Panc1 (cell line): ENCODE measurements around the gene KHNYN. TPM values are rescaled to one million over a fixed set of nuclear protein-coding genes. Genes with fewer than 3 reads are reported as not detected.

Experiments
- ATAC-seq: fragments of 200-7000 bp; cut with Tn5 transposase; 2 replicates; pipeline ENCODE4 v1.9.1; 2020; ENCODE audit warnings: mild to moderate bottlenecking, moderate library complexity
- BruUV-seq: library from RNA; stranded (reverse); fragments of 400-500 nt; replicated peaks from 2 replicates; lab custom pipeline; 2021; lab: Mats Ljungman, UMichigan
- CTCF ChIA-PET: fragments of 300-600 bp; sonication (Branson Sonifier 250); formaldehyde crosslinking; loops from one replicate; lab custom pipeline; 2022; ENCODE audit warnings: antibody characterized with exemption; lab: Charles Lee
- POLR2A ChIA-PET: fragments of 300-600 bp; sonication (Branson Sonifier 250); formaldehyde crosslinking; loops from one replicate; lab custom pipeline; 2022; ENCODE audit warnings: antibody characterized with exemption; lab: Charles Lee
- DNase-seq: peaks from one replicate; pipeline ENCODE4 v3.0.0-alpha.2; 2010; ENCODE audit warnings: low read depth, low spot score
- H3K27ac ChIP-seq: 2 replicates; pipeline ENCODE4 v1.5.1; 2011; ENCODE audit warnings: mild to moderate bottlenecking, low read length, inconsistent platforms
- H3K27me3 ChIP-seq: fragments of 200-500 bp; sonication (Bioruptor generic); 2 replicates; pipeline ENCODE4 v1.6.0; 2014; ENCODE audit warnings: low read length, inconsistent platforms; ENCODE audit not compliant: control insufficient read depth, insufficient read depth
- H3K36me3 ChIP-seq: fragments of 200-500 bp; sonication (Bioruptor generic); 2 replicates; pipeline ENCODE4 v1.5.1; 2014; ENCODE audit warnings: inconsistent platforms, mild to moderate bottlenecking, low read length, moderate library complexity; ENCODE audit not compliant: control insufficient read depth, insufficient read depth
- H3K4me1 ChIP-seq: 2 replicates; pipeline ENCODE4 v1.5.1; 2011; ENCODE audit warnings: inconsistent platforms, mild to moderate bottlenecking, low read length, moderate library complexity; ENCODE audit not compliant: control insufficient read depth, insufficient read depth
- H3K4me3 ChIP-seq, 2 experiments: 2 replicates each; pipeline ENCODE4 v1.5.1; 2011 to 2012; ENCODE audit warnings: low read depth in 2 of 2, low read length in 2 of 2, mild to moderate bottlenecking in 2 of 2, inconsistent platforms in 1 of 2, moderate library complexity in 1 of 2
- H3K9me3 ChIP-seq: fragments of 200-500 bp; sonication (Bioruptor generic); 2 replicates; pipeline ENCODE4 v1.5.1; 2014; ENCODE audit warnings: low read depth, mild to moderate bottlenecking, inconsistent platforms, low read length, moderate library complexity; ENCODE audit not compliant: control insufficient read depth, insufficient read depth
- CTCF ChIP-seq: fragments of 450-650 bp; IDR thresholded peaks from 2 replicates; pipeline ENCODE4 v1.5.1; 2017; ENCODE audit warnings: mild to moderate bottlenecking
- POLR2AphosphoS5 ChIP-seq: IDR thresholded peaks from 2 replicates; pipeline ENCODE4 v1.6.1; 2012; ENCODE audit warnings: mild to moderate bottlenecking, low read depth, low read length, moderate library complexity
- SIN3A ChIP-seq: IDR thresholded peaks from 2 replicates; pipeline ENCODE4 v1.6.1; 2012; ENCODE audit warnings: low read depth, mild to moderate bottlenecking, low read length, moderate library complexity, borderline replicate concordance; ENCODE audit not compliant: insufficient read depth
- TCF7L2 ChIP-seq: IDR thresholded peaks from 2 replicates; pipeline ENCODE4 v1.6.1; 2011; ENCODE audit warnings: mild to moderate bottlenecking, low read depth, low read length, inconsistent platforms
- in situ Hi-C: cut with HindIII; loops from 2 replicates; pipeline ENCODE4 v1.10.0; 2016; ENCODE audit warnings: low sequenced_read_pairs, low pct_unique_long_range_greater_than_20kb
- intact Hi-C: fragments of 100-400 bp; cut with micrococcal nuclease; formaldehyde crosslinking; loops from one replicate; pipeline ENCODE4 v1.10.0; 2022; ENCODE audit not compliant: unreplicated experiment
- total RNA-seq: library from RNA; stranded (reverse); gene quantifications from one replicate; pipeline ENCODE4 v1.2.1, GENCODE V29; 2021; ENCODE audit not compliant: unreplicated experiment
- TF ChIP-seq, protein P1 (sequence below), 2 experiments: IDR thresholded peaks; 2 replicates each; pipeline ENCODE4 v1.6.1; 2011 to 2012; ENCODE audit warnings: low read depth in 2 of 2, control low read depth in 1 of 2, low read length in 1 of 2, mild to moderate bottlenecking in 1 of 2, moderate library complexity in 1 of 2; ENCODE audit not compliant: insufficient read depth in 1 of 2

KHNYN gene
- total RNA-seq, 1 experiment from 2014 or later: 37.6 TPM

GRCh38 chr14:24394275-24394674 lies 35.5 kb upstream of the KHNYN start:
- ATAC-seq (no peak), DNase-seq (no peak)
- in situ Hi-C loops (no loop called here), intact Hi-C loops (no loop called here)
- Histone ChIP-seq H3K27ac (no peak overlapping the region), H3K9me3 (no peaks in the 10 kb centered on the region), H3K27me3 (peaks cover 2% of the 10 kb centered on the region; the same call in 1 of the 2 replicates), H3K36me3 (no peaks in the 10 kb centered on the region), H3K4me1 (no peaks in the 10 kb centered on the region), H3K4me3 (no peak overlapping the region)
- BruUV-seq: no TSS peak
- TF ChIP-seq POLR2AphosphoS5: no peak
- TF ChIP-seq CTCF: no peak
- no peak for TF ChIP-seq SIN3A
- no peak for TF ChIP-seq TCF7L2
- TF ChIP-seq, protein P1, sequence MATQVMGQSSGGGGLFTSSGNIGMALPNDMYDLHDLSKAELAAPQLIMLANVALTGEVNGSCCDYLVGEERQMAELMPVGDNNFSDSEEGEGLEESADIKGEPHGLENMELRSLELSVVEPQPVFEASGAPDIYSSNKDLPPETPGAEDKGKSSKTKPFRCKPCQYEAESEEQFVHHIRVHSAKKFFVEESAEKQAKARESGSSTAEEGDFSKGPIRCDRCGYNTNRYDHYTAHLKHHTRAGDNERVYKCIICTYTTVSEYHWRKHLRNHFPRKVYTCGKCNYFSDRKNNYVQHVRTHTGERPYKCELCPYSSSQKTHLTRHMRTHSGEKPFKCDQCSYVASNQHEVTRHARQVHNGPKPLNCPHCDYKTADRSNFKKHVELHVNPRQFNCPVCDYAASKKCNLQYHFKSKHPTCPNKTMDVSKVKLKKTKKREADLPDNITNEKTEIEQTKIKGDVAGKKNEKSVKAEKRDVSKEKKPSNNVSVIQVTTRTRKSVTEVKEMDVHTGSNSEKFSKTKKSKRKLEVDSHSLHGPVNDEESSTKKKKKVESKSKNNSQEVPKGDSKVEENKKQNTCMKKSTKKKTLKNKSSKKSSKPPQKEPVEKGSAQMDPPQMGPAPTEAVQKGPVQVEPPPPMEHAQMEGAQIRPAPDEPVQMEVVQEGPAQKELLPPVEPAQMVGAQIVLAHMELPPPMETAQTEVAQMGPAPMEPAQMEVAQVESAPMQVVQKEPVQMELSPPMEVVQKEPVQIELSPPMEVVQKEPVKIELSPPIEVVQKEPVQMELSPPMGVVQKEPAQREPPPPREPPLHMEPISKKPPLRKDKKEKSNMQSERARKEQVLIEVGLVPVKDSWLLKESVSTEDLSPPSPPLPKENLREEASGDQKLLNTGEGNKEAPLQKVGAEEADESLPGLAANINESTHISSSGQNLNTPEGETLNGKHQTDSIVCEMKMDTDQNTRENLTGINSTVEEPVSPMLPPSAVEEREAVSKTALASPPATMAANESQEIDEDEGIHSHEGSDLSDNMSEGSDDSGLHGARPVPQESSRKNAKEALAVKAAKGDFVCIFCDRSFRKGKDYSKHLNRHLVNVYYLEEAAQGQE (IDR thresholded peaks at IDR 0.05; ENCODE audit: insufficient read depth in 1 of 2, low read depth in 2 of 2, low read length in 1 of 2): no peak
- CTCF ChIA-PET: no interaction called here
- POLR2A ChIA-PET: interaction anchor here (0.7 kb wide), 1 partner anchor 15 kb away, joined by 3 read pairs; no protein-coding TSS in a partner anchor

DNA sequence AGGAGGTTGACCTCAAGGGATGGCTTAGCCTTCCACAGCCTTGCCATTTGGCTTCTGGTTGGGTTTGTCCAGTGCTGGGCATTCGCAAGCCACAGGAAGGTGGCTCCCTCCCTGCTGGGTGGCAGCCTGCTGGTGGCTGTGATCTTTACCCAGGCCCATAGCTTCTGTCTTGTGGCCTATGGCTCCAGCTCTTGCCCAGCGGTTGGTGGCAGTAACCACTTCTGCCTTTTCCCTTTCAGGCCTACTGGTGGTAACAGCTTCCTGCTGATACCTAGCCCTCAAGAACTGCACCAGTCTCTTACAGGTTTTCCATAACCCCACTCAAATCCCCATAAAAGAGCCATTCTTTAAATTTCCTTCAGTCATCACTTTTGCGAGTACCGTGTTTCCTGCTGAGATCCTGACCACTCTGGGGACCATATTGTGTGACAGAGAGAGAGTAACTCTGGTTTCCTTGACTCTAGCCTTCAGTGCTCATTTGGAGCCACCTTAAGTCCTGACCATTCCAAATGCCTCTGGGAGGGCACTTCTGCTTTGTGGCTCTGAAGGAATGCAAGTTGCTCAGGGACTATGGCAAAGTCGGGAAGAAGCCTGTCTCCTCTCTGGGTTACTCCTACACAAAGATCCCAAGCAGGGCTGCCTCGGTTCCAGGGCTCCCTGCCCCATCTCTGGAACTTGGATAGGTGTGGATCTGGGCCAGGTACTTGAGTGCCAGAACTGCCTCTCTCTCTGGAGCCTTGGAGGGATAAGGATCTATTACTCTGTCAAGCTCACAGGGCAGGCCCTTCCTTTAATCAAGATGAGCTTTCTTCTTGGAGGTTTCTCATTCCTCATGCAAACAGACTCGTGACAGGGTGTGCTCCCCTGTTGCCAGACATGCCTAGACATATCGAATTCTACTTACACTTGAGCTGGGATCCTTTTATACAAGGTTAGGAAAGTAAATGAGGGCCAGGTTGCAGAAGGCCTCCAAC lies 33.9 kb upstream of the KHNYN start:
- no peak for ATAC-seq
- TF ChIP-seq CTCF: no peak
- TF ChIP-seq, protein P1 (IDR thresholded peaks at IDR 0.05; ENCODE audit: insufficient read depth in 1 of 2, low read depth in 2 of 2, low read length in 1 of 2): no peak
- TF ChIP-seq TCF7L2: no peak
- TF ChIP-seq SIN3A: no peak
- no peak for TF ChIP-seq POLR2AphosphoS5
- ChIA-PET POLR2A (interaction anchor here (0.6 kb wide), 1 partner anchor 45 kb away, joined by 3 read pairs; no protein-coding TSS in a partner anchor), CTCF (no interaction called here)
- no peak overlapping the region for H3K27ac ChIP-seq
- no peak for DNase-seq
- H3K36me3 ChIP-seq: no peaks in the 10 kb centered on the region
- in situ Hi-C loops: no loop called here
- intact Hi-C loops: no loop called here
- no peak overlapping the region for H3K4me3 ChIP-seq
- no peaks in the 10 kb centered on the region for H3K9me3 ChIP-seq
- no peaks in the 10 kb centered on the region for H3K4me1 ChIP-seq
- BruUV-seq: no TSS peak
- H3K27me3 ChIP-seq: peaks cover 2% of the 10 kb centered on the region; the same call in 1 of the 2 replicates
